Sigmoid colon (tissue), 7 donors: ENCODE measurements around the gene JPH2. TPM values are rescaled to one million over a fixed set of nuclear protein-coding genes. Genes with fewer than 3 reads are reported as not detected.
A peak's percentile ranks its signal among the peaks of the same experiment; 100 is the strongest.

ENCODE experiments used
- DNase-seq: peaks from one replicate; pipeline ENCODE4 v3.0.0-alpha.2; 2019
- H3K27ac ChIP-seq, 4 donors: fragments of 200-600 bp; sonication (generic); one replicate each; pipeline ENCODE4 v1.5.1; 2016 to 2019; ENCODE audit warnings: mild to moderate bottlenecking in 1 of 4
- H3K27me3 ChIP-seq, 3 donors: fragments of 200-600 bp; sonication (generic); one replicate each; pipeline ENCODE4 v1.5.1; 2019; ENCODE audit warnings: mild to moderate bottlenecking in 1 of 3
- H3K36me3 ChIP-seq, 4 donors: fragments of 200-600 bp; sonication (generic); one replicate each; pipeline ENCODE4 v1.5.1; 2016 to 2019
- H3K4me1 ChIP-seq, 4 donors: fragments of 200-600 bp; sonication (generic); one replicate each; pipeline ENCODE4 v1.5.1; 2017 to 2019
- H3K4me3 ChIP-seq, 4 donors: fragments of 200-600 bp; sonication (generic); one replicate each; pipeline ENCODE4 v1.5.1; 2017 to 2019; ENCODE audit warnings: mild to moderate bottlenecking in 2 of 4, moderate library complexity in 1 of 4
- H3K9me3 ChIP-seq, 4 donors: fragments of 200-600 bp in 3 of 4; sonication (generic) in 3 of 4; one replicate each; pipeline versions ENCODE4 v1.5.1 to v1.6.1; 2013 to 2019
- EP300 ChIP-seq, 4 donors: sonication (generic); formaldehyde crosslinking; IDR thresholded peaks; one replicate each; pipeline ENCODE4 v1.6.1; 2017; ENCODE audit warnings: antibody characterized with exemption in 4 of 4
- POLR2A ChIP-seq, 2 donors: fragments of 450-650 bp; IDR thresholded peaks; one replicate each; pipeline ENCODE4 v1.6.1; 2016; ENCODE audit warnings: antibody characterized with exemption in 2 of 2, mild to moderate bottlenecking in 2 of 2, moderate library complexity in 2 of 2
- POLR2AphosphoS5 ChIP-seq, 4 donors: sonication (generic); formaldehyde crosslinking; IDR thresholded peaks; one replicate each; pipeline ENCODE4 v1.6.1; 2017; ENCODE audit warnings: antibody characterized with exemption in 4 of 4
- whole genome bisulfite sequencing, 2 donors: extraction: QIAGEN DNeasy Blood & Tissue Kit; methylation state at CpG; one replicate each; pipeline ENCODE4 v1.1.7; 2013; 5-methylcytosine and 5-hydroxymethylcytosine counted together
- intact Hi-C: fragments of 100-400 bp; cut with DNase I; formaldehyde crosslinking; loops from one replicate; pipeline ENCODE4 v1.15.1; 2023
- polyA plus RNA-seq, 3 donors: library from polyadenylated mRNA; stranded (reverse); fragments of 200-250 nt; gene quantifications; one replicate each; pipeline ENCODE4 v1.2.3, GENCODE V29; 2013
- total RNA-seq, 4 donors: library from RNA; depleted of rRNA; stranded (reverse); fragments of >200 nt; gene quantifications; one replicate each; pipeline ENCODE4 v1.1.0, GENCODE V29; 2016
- TF ChIP-seq, protein P1 (sequence below), 4 experiments: fragments of 450-650 bp in 3 of 4; fragments of 200-600 bp in 1 of 4; IDR thresholded peaks; one replicate each; pipeline ENCODE4 v1.5.1; 2016 to 2019; ENCODE audit warnings: antibody characterized with exemption in 4 of 4, mild to moderate bottlenecking in 3 of 4, moderate library complexity in 2 of 4
- donor health status: healthy with polysubstance abuse.
- donor health status: Bipolar disorder and iron deficiency.
- donor health status: healthy.

JPH2 gene
- total and polyA plus RNA-seq, 7 donors: 0.23 to 166 (median 52.0) TPM

- intact Hi-C loops: no loop called here
- TF ChIP-seq POLR2AphosphoS5 (IDR thresholded peaks at IDR 0.05) (no peak), EP300 (IDR thresholded peaks at IDR 0.05) (no peak)
- no peaks in the 10 kb centered on the region for H3K9me3 ChIP-seq
- WGBS, 2 donors: 18 to 50% methylated on average over 7 of the region's 7 CpGs
- no peaks in the 10 kb centered on the region for H3K27me3 ChIP-seq
- H3K27ac ChIP-seq: peak overlapping the region; percentile 93 to 100 (median 98)
- DNase-seq: no peak
- H3K4me1 ChIP-seq: peaks cover 0 to 75% (median 60%) of the 10 kb centered on the region in 4 donors
- peaks cover 0 to 24% (median 3%) of the 10 kb centered on the region in 4 donors for H3K36me3 ChIP-seq
- peak overlapping the region in 1 of 4 donors; percentile 93 for H3K4me3 ChIP-seq
Observed at GRCh38 chr20:44208165-44208564, 21.2 kb upstream of the JPH2 start.

- Histone ChIP-seq H3K4me3 (no peak overlapping the region), H3K9me3 (no peaks in the 10 kb centered on the region), H3K36me3 (peaks cover 0 to 30% (median 4%) of the 10 kb centered on the region in 4 donors), H3K27ac (peak overlapping the region in 3 of 4 donors; percentile 98 to 100 (median 99)), H3K27me3 (no peaks in the 10 kb centered on the region), H3K4me1 (peaks cover 0 to 78% (median 66%) of the 10 kb centered on the region in 4 donors)
- no peak for TF ChIP-seq POLR2AphosphoS5 (IDR thresholded peaks at IDR 0.05)
- no peak for TF ChIP-seq POLR2A (IDR thresholded peaks at IDR 0.05)
- TF ChIP-seq, protein P1, sequence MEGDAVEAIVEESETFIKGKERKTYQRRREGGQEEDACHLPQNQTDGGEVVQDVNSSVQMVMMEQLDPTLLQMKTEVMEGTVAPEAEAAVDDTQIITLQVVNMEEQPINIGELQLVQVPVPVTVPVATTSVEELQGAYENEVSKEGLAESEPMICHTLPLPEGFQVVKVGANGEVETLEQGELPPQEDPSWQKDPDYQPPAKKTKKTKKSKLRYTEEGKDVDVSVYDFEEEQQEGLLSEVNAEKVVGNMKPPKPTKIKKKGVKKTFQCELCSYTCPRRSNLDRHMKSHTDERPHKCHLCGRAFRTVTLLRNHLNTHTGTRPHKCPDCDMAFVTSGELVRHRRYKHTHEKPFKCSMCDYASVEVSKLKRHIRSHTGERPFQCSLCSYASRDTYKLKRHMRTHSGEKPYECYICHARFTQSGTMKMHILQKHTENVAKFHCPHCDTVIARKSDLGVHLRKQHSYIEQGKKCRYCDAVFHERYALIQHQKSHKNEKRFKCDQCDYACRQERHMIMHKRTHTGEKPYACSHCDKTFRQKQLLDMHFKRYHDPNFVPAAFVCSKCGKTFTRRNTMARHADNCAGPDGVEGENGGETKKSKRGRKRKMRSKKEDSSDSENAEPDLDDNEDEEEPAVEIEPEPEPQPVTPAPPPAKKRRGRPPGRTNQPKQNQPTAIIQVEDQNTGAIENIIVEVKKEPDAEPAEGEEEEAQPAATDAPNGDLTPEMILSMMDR (IDR thresholded peaks at IDR 0.05): no peak
- TF ChIP-seq EP300 (IDR thresholded peaks at IDR 0.05): no peak
- intact Hi-C loops: no loop called here
- DNase-seq: no peak
- WGBS, 2 donors: 35 to 39% methylated on average over 3 of the region's 3 CpGs
Observed at GRCh38 chr20:44207126-44207723, 20.2 kb upstream of the JPH2 start.

- TF ChIP-seq, protein P1 (IDR thresholded peaks at IDR 0.05): no peak
- TF ChIP-seq EP300 (IDR thresholded peaks at IDR 0.05) (no peak), POLR2A (IDR thresholded peaks at IDR 0.05) (no peak), POLR2AphosphoS5 (IDR thresholded peaks at IDR 0.05) (no peak)
- Histone ChIP-seq H3K27ac (peak overlapping the region in 3 of 4 donors; percentile 98 to 100 (median 99)), H3K36me3 (peaks cover 0 to 41% (median 13%) of the 10 kb centered on the region in 4 donors), H3K9me3 (no peaks in the 10 kb centered on the region), H3K4me3 (no peak overlapping the region), H3K4me1 (peaks cover 0 to 71% (median 57%) of the 10 kb centered on the region in 4 donors), H3K27me3 (no peaks in the 10 kb centered on the region)
- intact Hi-C loops: no loop called here
- DNase-seq: no peak
Observed at GRCh38 chr20:44206132-44206531, 19.1 kb upstream of the JPH2 start.

DNA sequence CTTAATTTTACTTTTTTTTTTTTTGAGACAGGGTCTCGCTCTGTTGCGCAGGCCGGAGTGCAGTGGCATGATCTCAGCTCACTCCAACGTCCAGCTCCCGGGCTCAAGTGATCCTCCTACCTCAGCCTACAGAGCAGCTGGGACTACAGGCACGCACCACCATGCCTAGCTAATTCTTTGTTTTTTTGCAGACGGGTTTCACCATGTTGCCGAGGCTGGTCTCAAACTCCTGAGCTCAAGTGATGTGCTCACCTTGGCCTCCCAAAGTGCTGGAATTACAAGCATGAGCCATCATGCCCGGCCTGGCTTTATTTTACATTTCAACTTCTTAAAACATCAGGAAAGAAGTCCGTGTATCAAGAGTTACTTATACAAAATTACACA is 17.8 kb upstream of the JPH2 start:
- peaks cover 0 to 54% (median 18%) of the 10 kb centered on the region in 4 donors for H3K36me3 ChIP-seq

GRCh38 chr20:44204156-44204831 is 17.3 kb upstream of the JPH2 start:
- Histone ChIP-seq H3K27ac (peak overlapping the region; percentile 78 to 98 (median 80)), H3K36me3 (peaks cover 0 to 59% (median 22%) of the 10 kb centered on the region in 4 donors), H3K9me3 (no peaks in the 10 kb centered on the region), H3K27me3 (no peaks in the 10 kb centered on the region), H3K4me1 (peaks cover 0 to 81% (median 55%) of the 10 kb centered on the region in 4 donors), H3K4me3 (no peak overlapping the region)
- TF ChIP-seq POLR2AphosphoS5 (IDR thresholded peaks at IDR 0.05) (peak in 3 of 4 donors; percentile 51 to 68 (median 62)), EP300 (IDR thresholded peaks at IDR 0.05) (peak in 2 of 4 donors; percentile 19 to 42), POLR2A (IDR thresholded peaks at IDR 0.05) (no peak)
- TF ChIP-seq, protein P1 (IDR thresholded peaks at IDR 0.05): no peak
- WGBS, 2 donors: 89 to 94% methylated on average over 4 of the region's 4 CpGs
- DNase-seq: no peak
- intact Hi-C loops: no loop called here

More for the DNA sequence above, 17.8 kb upstream of the JPH2 start:
- peaks cover 0 to 84% (median 56%) of the 10 kb centered on the region in 4 donors for H3K4me1 ChIP-seq
- WGBS, 2 donors: 91 to 94% methylated on average over 10 of the region's 10 CpGs
- DNase-seq: no peak
- H3K27ac ChIP-seq: peak overlapping the region; percentile 78 to 98 (median 80)
- no peaks in the 10 kb centered on the region for H3K9me3 ChIP-seq
- H3K27me3 ChIP-seq: no peaks in the 10 kb centered on the region
- no peak for TF ChIP-seq POLR2A (IDR thresholded peaks at IDR 0.05)
- TF ChIP-seq POLR2AphosphoS5 (IDR thresholded peaks at IDR 0.05): no peak
- intact Hi-C loops: no loop called here
- no peak overlapping the region for H3K4me3 ChIP-seq
